GM18526 (cell line): ENCODE data around the gene FRMD4B.

Experiments
- POLR2A ChIP-seq: IDR thresholded peaks from 3 replicates; pipeline ENCODE4 v1.6.1; 2011; ENCODE audit not compliant: insufficient read length; ENCODE audit errors: extremely low read depth

The FRMD4B gene

GRCh38 chr3:69137005-69137404 is 248.9 kb downstream of the FRMD4B start:
- no peak for TF ChIP-seq POLR2A

GRCh38 chr3:69130689-69131088 is 255.2 kb downstream of the FRMD4B start:
- no peak for TF ChIP-seq POLR2A

GRCh38 chr3:69129531-69129930 is 256.4 kb downstream of the FRMD4B start:
- TF ChIP-seq POLR2A: no peak

- TF ChIP-seq POLR2A: no peak
These were observed 257.4 kb downstream of the FRMD4B start for GRCh38 chr3:69128509-69128908.

- no peak for TF ChIP-seq POLR2A
These were observed 258.9 kb downstream of the FRMD4B start for GRCh38 chr3:69126999-69127398.

- no peak for TF ChIP-seq POLR2A
These were observed 259.7 kb downstream of the FRMD4B start for GRCh38 chr3:69126216-69126615.

GRCh38 chr3:69122403-69122802 is 263.5 kb downstream of the FRMD4B start, which contains the start of gene LMOD3:
TSS of gene LMOD3 (minus strand) at chr3:69122595. CDS start at chr3:69122386, 209 bp downstream.
- TF ChIP-seq POLR2A: no peak

GRCh38 chr3:69121950-69122349 is 263.9 kb downstream of the FRMD4B start:
- no peak for TF ChIP-seq POLR2A

- TF ChIP-seq POLR2A: no peak
These were observed 264.4 kb downstream of the FRMD4B start for GRCh38 chr3:69121513-69121912.

- TF ChIP-seq POLR2A: no peak
These were observed 264.9 kb downstream of the FRMD4B start for GRCh38 chr3:69120879-69121464.
